Neuronal stem cell (in vitro differentiated cells): ENCODE results near the gene ZNF362.

ENCODE experiments used
- DNase-seq: peaks from one replicate; pipeline ENCODE4 v3.0.0-alpha.2; 2013; ENCODE audit warnings: low spot score
- H2AFZ ChIP-seq: one replicate; pipeline ENCODE4 v1.6.1; 2013; ENCODE audit warnings: mild to moderate bottlenecking, low read length, inconsistent platforms
- H2AK5ac ChIP-seq: 2 replicates; pipeline ENCODE4 v1.6.1; 2013; ENCODE audit warnings: low read depth, mild to moderate bottlenecking, inconsistent platforms, low read length, moderate library complexity, mixed read lengths
- H2BK120ac ChIP-seq: 2 replicates; pipeline ENCODE4 v1.6.1; 2013; ENCODE audit warnings: low read depth, mild to moderate bottlenecking, inconsistent platforms, low read length, moderate library complexity, mixed read lengths
- H2BK12ac ChIP-seq: one replicate; pipeline ENCODE4 v1.6.1; 2013; ENCODE audit warnings: low read length, inconsistent platforms
- H2BK15ac ChIP-seq: 2 replicates; pipeline ENCODE4 v1.6.1; 2013; ENCODE audit warnings: mild to moderate bottlenecking, low read length, inconsistent platforms, mixed read lengths
- H2BK5ac ChIP-seq: one replicate; pipeline ENCODE4 v1.6.1; 2013; ENCODE audit warnings: inconsistent platforms, mild to moderate bottlenecking, low read length, moderate library complexity
- H3K14ac ChIP-seq: one replicate; pipeline ENCODE4 v1.6.1; 2013; ENCODE audit warnings: low read length, inconsistent platforms
- H3K18ac ChIP-seq: 2 replicates; pipeline ENCODE4 v1.6.1; 2013; ENCODE audit warnings: low read length, inconsistent platforms
- H3K23ac ChIP-seq: 2 replicates; pipeline ENCODE4 v1.6.1; 2013; ENCODE audit warnings: low read depth, mild to moderate bottlenecking, mixed read lengths, low read length, inconsistent platforms; ENCODE audit not compliant: poor library complexity
- H3K27ac ChIP-seq: replicated peaks from 3 replicates; pipeline ENCODE4 v1.5.1; 2013; ENCODE audit warnings: low read length, inconsistent platforms
- H3K27me3 ChIP-seq, 3 experiments: 2 replicates each; pipeline ENCODE4 v1.6.1; 2013; ENCODE audit warnings: low read length in 3 of 3, mild to moderate bottlenecking in 2 of 3, inconsistent platforms in 1 of 3, low read depth in 1 of 3, mixed read lengths in 1 of 3, moderate library complexity in 1 of 3; ENCODE audit not compliant: control insufficient read depth in 3 of 3, insufficient read depth in 3 of 3
- H3K36me3 ChIP-seq, 2 donors: replicated peaks in 1 of 2; 2 replicates each; pipeline ENCODE4 v1.6.1; 2013; ENCODE audit warnings: low read length in 2 of 2; ENCODE audit not compliant: control insufficient read depth in 2 of 2, insufficient read depth in 2 of 2
- H3K4ac ChIP-seq: 2 replicates; pipeline ENCODE4 v1.6.1; 2013; ENCODE audit warnings: inconsistent platforms, mild to moderate bottlenecking, low read length, moderate library complexity
- H3K4me1 ChIP-seq, 2 donors: 1 replicate in 1 of 2; 2 replicates in 1 of 2; pipeline ENCODE4 v1.6.1; 2013; ENCODE audit warnings: low read length in 2 of 2, low read depth in 1 of 2; ENCODE audit not compliant: control insufficient read depth in 2 of 2, insufficient read depth in 1 of 2
- H3K4me2 ChIP-seq: one replicate; pipeline ENCODE4 v1.6.1; 2013; ENCODE audit warnings: mild to moderate bottlenecking, low read length, inconsistent platforms; ENCODE audit not compliant: insufficient read depth, poor library complexity, severe bottlenecking
- H3K4me3 ChIP-seq, 2 donors: 2 replicates each; pipeline ENCODE4 v1.5.1; 2013; ENCODE audit warnings: low read length in 2 of 2, mild to moderate bottlenecking in 2 of 2, inconsistent platforms in 1 of 2, moderate library complexity in 1 of 2
- H3K79me1 ChIP-seq: one replicate; pipeline ENCODE4 v1.6.1; 2013; ENCODE audit warnings: low read depth, mild to moderate bottlenecking, inconsistent platforms, low read length, moderate library complexity
- H3K9ac ChIP-seq: one replicate; pipeline ENCODE4 v1.6.1; 2013; ENCODE audit warnings: mild to moderate bottlenecking, low read depth, low read length, inconsistent platforms; ENCODE audit not compliant: poor library complexity
- H3K9me3 ChIP-seq, 2 donors: replicated peaks in 1 of 2; 2 replicates each; pipeline versions ENCODE3 to v1.6.1; 2013; ENCODE audit warnings: low read length in 2 of 2, mild to moderate bottlenecking in 2 of 2, inconsistent platforms in 1 of 2, low read depth in 1 of 2, mixed read lengths in 1 of 2, moderate library complexity in 1 of 2; ENCODE audit not compliant: control insufficient read depth in 2 of 2, insufficient read depth in 1 of 2
- H4K8ac ChIP-seq: one replicate; pipeline ENCODE4 v1.6.1; 2013; ENCODE audit warnings: low read depth, mild to moderate bottlenecking, inconsistent platforms, low read length, moderate library complexity
- H4K91ac ChIP-seq: one replicate; pipeline ENCODE4 v1.6.1; 2013; ENCODE audit warnings: low read length, low read depth, mild to moderate bottlenecking, inconsistent platforms; ENCODE audit not compliant: poor library complexity
- WGBS, 2 donors: extraction: QIAGEN DNeasy Blood & Tissue Kit; methylation state at CpG; one replicate each; pipeline ENCODE4 v1.1.7; 2013; ENCODE audit warnings: missing lambda C conversion rate in 2 of 2, mixed read lengths in 1 of 2; ENCODE audit not compliant: insufficient read length in 2 of 2, insufficient replicate concordance in 1 of 2; ENCODE audit errors: extremely low coverage in 2 of 2; 5-methylcytosine and 5-hydroxymethylcytosine counted together

Gene ZNF362

GRCh38 chr1:33311706-33312412, 55.6 kb downstream of the ZNF362 start:
- Histone ChIP-seq H2BK12ac (peak overlapping the region; percentile 84), H3K4ac (no peak overlapping the region), H3K9me3 (peaks cover 0 to 9% of the 10 kb centered on the region in 2 donors), H3K36me3 (no peaks in the 10 kb centered on the region), H3K4me2 (no peak overlapping the region), H2AFZ (no peak overlapping the region), H2BK5ac (peak overlapping the region; percentile 94), H3K4me3 (peak overlapping the region in 1 of 2 donors; percentile 33), H3K18ac (peak overlapping the region; percentile 70), H3K27ac (no peak overlapping the region), H3K9ac (peak overlapping the region; percentile 44), H4K91ac (no peak overlapping the region), H2BK120ac (no peak overlapping the region), H2BK15ac (peak overlapping the region; percentile 87), H3K23ac (peak overlapping the region; percentile 43), H2AK5ac (peak overlapping the region; percentile 92), H3K4me1 (peaks cover 1 to 2% of the 10 kb centered on the region in 2 donors), H3K27me3 (peaks cover 0 to 5% (median 4%) of the 10 kb centered on the region in 3 experiments), H3K14ac (peak overlapping the region; percentile 82), H3K79me1 (peaks cover 2% of the 10 kb centered on the region), H4K8ac (no peak overlapping the region)
- DNase-seq = no peak
- WGBS, 2 donors = no CpG with 5 or more reads among the region's 7 CpGs

DNA sequence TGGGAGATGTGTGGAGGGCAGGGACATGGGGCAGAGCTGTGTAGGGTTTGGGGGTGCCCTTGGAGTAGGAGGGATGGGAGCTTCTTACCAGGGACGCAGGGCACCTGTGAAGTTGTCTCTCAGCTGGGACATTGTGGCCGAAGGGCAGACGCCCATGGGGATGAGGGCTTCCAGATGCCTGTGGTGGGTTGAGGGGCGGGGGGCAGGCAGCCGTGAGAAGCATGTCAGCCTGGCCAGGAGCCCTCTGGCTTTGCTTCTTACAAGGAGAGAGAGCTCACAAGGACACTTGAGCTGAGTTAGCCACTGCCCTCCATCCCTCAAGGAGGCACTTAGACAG, 56.1 kb downstream of the ZNF362 start:
- Histone ChIP-seq H2BK5ac (peak overlapping the region; percentile 94), H3K9ac (peak overlapping the region; percentile 44), H3K79me1 (peaks cover 2% of the 10 kb centered on the region), H2AFZ (no peak overlapping the region), H2BK12ac (peak overlapping the region; percentile 84), H3K23ac (peak overlapping the region; percentile 43), H4K8ac (no peak overlapping the region), H3K27me3 (no peaks in the 10 kb centered on the region), H3K36me3 (no peaks in the 10 kb centered on the region), H3K4me3 (no peak overlapping the region), H4K91ac (no peak overlapping the region), H3K9me3 (peaks cover 0 to 6% of the 10 kb centered on the region in 2 donors), H3K18ac (peak overlapping the region; percentile 70), H3K4me2 (no peak overlapping the region), H2BK120ac (no peak overlapping the region), H3K4me1 (peaks cover 0 to 2% of the 10 kb centered on the region in 2 donors), H3K4ac (no peak overlapping the region), H2BK15ac (peak overlapping the region; percentile 87), H2AK5ac (peak overlapping the region; percentile 92), H3K27ac (no peak overlapping the region), H3K14ac (peak overlapping the region; percentile 82)
- no peak for DNase-seq
- WGBS, 2 donors = no CpG with 5 or more reads among the region's 5 CpGs

DNA sequence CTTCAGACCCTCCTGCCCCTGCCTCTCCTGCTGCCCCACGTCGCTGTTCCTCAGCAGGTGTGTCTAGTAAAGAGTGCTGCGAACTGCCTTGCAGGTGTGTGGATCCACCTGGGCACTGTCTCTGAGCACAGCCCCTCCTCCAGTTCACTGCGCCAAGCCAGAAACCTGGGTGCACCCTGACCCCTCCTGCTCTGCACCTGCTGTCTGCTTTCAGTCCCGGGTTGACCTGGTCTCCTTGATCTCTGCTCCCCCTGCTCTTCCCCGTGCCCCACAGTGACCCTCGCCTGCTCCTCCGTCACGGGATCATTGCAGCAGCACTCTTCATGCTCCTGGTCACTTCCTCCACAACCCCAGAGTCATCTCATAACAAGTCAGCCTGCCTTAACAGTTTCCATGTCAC, 58.1 kb downstream of the ZNF362 start:
- Histone ChIP-seq H4K8ac (no peak overlapping the region), H3K27ac (no peak overlapping the region), H3K9ac (peak overlapping the region; percentile 30), H2BK15ac (peak overlapping the region; percentile 88), H3K79me1 (peaks cover 2% of the 10 kb centered on the region), H3K4me1 (peaks cover 5 to 6% of the 10 kb centered on the region in 2 donors), H4K91ac (no peak overlapping the region), H2AK5ac (peak overlapping the region; percentile 93), H3K36me3 (no peaks in the 10 kb centered on the region), H2AFZ (no peak overlapping the region), H3K14ac (peak overlapping the region; percentile 86), H3K9me3 (peaks cover 0 to 4% of the 10 kb centered on the region in 2 donors), H3K4me2 (no peak overlapping the region), H2BK120ac (no peak overlapping the region), H2BK5ac (peak overlapping the region; percentile 30), H3K18ac (peak overlapping the region; percentile 90), H3K4me3 (no peak overlapping the region), H2BK12ac (peak overlapping the region; percentile 75), H3K27me3 (no peaks in the 10 kb centered on the region), H3K4ac (peak overlapping the region; percentile 69), H3K23ac (peak overlapping the region; percentile 60)
- no peak for DNase-seq
- no CpG with 5 or more reads among the region's 9 CpGs for WGBS, 2 donors

GRCh38 chr1:33316601-33317000, 60.3 kb downstream of the ZNF362 start:
- WGBS, 2 donors = no CpG with 5 or more reads among the region's 2 CpGs
- Histone ChIP-seq H3K4me3 (no peak overlapping the region), H3K9ac (peak overlapping the region; percentile 63), H4K91ac (no peak overlapping the region), H3K36me3 (peaks cover 2 to 5% of the 10 kb centered on the region in 2 donors), H2AFZ (no peak overlapping the region), H2BK5ac (no peak overlapping the region), H3K9me3 (peaks cover 0 to 2% of the 10 kb centered on the region in 2 donors), H3K4me2 (no peak overlapping the region), H3K23ac (peak overlapping the region; percentile 37), H3K18ac (no peak overlapping the region), H2BK15ac (no peak overlapping the region), H3K27ac (no peak overlapping the region), H4K8ac (no peak overlapping the region), H2AK5ac (peak overlapping the region; percentile 65), H3K27me3 (no peaks in the 10 kb centered on the region), H3K4ac (no peak overlapping the region), H3K79me1 (peaks cover 2% of the 10 kb centered on the region), H2BK120ac (no peak overlapping the region), H3K14ac (no peak overlapping the region), H3K4me1 (peaks cover 6 to 7% of the 10 kb centered on the region in 2 donors), H2BK12ac (peak overlapping the region; percentile 43)
- DNase-seq = no peak
